DMS 273 (cell line): ENCODE measurements around the gene NOVA1.
A peak's percentile ranks its signal among the peaks of the same experiment; 100 is the strongest.

ENCODE experiments used
- DNase-seq: peaks from one replicate; lab custom pipeline; 2025; ENCODE audit not compliant: unreplicated experiment; lab: John Stamatoyannopoulos, UW

Gene NOVA1

DNA sequence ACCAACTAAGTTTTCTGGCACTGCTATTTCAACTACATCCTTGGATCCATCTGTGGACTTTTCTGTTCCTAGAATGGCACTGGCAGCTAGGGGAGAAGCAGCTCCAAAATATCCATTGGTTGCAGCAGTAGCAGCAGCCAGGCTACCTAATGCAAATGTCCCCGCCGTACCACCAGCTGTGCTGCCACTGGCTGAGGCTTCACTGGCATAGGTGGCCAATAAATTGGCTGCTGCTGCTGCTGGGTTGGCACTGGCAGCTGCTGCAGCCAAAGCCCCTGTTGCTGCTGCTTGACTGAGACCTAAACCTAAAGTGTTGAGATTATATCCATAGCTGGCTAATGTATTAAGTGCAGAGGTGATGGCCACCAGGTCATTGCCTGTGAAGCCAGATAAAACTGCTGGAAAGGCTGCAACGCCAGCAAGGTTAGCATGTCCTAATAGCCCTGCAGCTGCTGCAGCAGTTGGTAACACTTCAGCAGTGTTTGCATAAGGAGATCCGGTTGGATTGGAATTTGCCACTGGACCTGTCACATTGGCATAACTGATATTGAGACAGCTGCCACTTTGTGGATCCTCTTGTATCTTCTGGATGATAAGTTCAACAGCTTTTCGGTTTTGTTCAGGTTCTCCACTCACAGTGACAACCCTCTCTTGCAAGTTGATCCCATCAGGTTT is 149.5 kb downstream of the NOVA1 start:
- peak; percentile 70 for DNase-seq

DNA sequence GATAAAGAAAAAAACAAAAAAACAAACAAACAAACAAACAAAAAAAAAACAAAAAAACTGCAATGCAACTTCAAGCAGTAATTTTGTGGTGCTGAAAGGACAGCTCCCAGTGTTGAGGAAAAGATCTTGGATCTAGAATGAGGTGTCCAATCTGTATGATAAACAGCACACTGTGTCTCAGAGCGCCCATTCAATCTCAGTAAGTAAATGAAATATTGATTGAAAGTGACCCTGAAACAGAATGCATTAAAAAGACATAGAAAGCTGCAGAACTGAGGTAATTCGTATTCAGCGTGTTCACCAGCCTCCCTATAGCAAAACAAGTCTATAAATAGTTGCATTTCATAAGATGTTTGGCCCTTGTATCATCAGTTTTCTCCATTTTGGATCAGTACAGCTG is 153.0 kb downstream of the NOVA1 start:
- peak; percentile 12 for DNase-seq

- no peak for DNase-seq
Observed at GRCh38 chr14:26443654-26444053, 154.2 kb downstream of the NOVA1 start.

- DNase-seq, result no peak
Observed at GRCh38 chr14:26429205-26429604, 168.6 kb downstream of the NOVA1 start.

- DNase-seq, result peak; percentile 8
Observed at GRCh38 chr14:26427097-26427496, 170.7 kb downstream of the NOVA1 start.

DNA sequence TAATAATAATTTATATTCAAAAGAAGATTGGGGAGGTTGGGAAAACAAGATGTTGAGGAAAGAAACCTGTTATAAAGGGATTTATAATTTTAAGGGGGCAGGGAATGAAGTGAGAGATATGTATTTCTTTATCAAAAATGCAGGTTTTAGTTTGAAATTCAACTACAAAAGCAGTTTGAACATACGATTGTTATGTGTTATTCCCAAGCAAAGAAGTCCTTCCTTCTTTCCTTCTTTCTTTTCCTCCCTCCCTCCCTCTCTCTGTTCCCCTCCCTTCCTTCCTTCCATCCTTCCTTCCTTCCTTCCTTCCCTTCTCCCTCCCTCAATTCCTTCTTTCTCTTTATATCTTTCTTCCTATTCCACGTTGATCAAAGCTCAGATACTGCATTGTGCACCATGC is 173.3 kb downstream of the NOVA1 start:
- DNase-seq, result no peak

- no peak for DNase-seq
Observed at GRCh38 chr14:26415618-26416123, 182.2 kb downstream of the NOVA1 start.

GRCh38 chr14:26414926-26415325 is 182.9 kb downstream of the NOVA1 start:
- no peak for DNase-seq

- DNase-seq, result no peak
Observed at GRCh38 chr14:26414103-26414502, 183.7 kb downstream of the NOVA1 start.

- no peak for DNase-seq
Observed at GRCh38 chr14:26412421-26412820, 185.4 kb downstream of the NOVA1 start.

DNA sequence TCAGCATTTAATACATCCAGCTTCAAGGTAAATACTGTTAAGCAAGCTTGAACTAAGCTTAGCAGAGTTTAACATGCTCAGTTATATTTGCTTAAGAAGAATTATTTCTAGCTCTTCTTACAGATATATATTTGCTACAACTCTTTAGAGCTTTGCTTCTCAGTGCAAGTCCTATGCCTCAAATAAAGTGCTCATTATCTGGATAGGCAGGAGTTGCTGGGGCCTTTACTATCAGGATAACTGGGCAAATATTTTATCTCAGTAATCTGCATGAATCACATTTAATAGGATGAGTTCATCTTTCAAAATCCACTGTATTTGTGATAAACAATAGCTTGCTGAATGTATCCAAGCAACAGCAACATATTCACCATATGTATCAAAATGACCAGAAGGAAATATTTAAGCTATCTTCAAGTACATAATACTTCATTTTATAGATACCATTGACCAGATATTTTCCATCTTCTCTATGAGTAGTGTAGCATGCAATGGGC is 187.6 kb downstream of the NOVA1 start:
- no peak for DNase-seq

GRCh38 chr14:26404927-26405326 is 192.9 kb downstream of the NOVA1 start:
- no peak for DNase-seq

GRCh38 chr14:26403760-26404159 is 194.1 kb downstream of the NOVA1 start:
- DNase-seq, result no peak

GRCh38 chr14:26402126-26402525 is 195.7 kb downstream of the NOVA1 start:
- peak; percentile 31 for DNase-seq

DNA sequence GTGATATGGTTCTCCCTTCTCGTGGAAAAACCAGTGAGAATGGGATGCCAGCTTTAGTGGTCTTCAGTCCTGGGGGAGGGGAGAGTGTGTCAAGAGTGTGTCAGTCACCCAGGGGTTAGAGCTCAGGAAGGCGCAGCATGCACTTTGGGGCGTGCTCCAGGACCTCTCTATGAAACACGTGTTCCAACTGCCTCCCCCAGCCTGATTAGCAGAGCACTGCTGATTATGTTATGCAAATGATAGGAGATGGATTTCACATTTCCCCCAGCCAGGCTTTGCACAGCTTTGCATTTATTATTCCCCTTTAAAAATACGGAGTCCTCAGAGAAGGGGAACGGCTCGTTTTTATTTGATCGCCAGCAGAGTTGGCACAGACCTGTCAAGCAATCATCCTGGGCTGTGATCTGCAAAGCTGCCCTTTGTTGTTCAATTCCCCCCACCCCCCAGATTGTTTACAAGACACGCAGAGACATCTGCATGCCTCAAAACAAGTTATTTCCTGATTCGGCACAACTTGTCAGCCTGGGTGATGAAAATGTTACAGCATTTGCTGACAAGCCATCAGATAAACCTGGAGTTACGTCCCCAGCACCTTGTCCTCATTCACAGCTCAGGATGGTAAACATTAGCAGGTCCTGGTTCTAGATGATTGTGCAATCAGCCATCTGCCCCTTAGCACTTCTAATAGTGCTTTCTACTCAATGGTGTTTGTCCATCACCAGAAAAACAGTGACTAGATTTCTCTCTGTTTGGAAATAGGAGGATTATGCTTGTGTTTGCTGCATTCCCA is 196.5 kb downstream of the NOVA1 start:
- DNase-seq, result peak; percentile 88

- peak; percentile 32 for DNase-seq
Observed at GRCh38 chr14:26400373-26400772, 197.5 kb downstream of the NOVA1 start.

GRCh38 chr14:26398616-26399015 is 199.2 kb downstream of the NOVA1 start:
- DNase-seq, result peak; percentile 4
